Gastroesophageal sphincter (tissue), 3 donors: Measurements from ENCODE around the gene CHD5.

Source experiments
- EP300 ChIP-seq: sonication (generic); formaldehyde crosslinking; IDR thresholded peaks from one replicate; pipeline ENCODE4 v1.6.1; 2017; ENCODE audit warnings: antibody characterized with exemption, mild to moderate bottlenecking
- POLR2A ChIP-seq, 2 donors: fragments of 450-650 bp; IDR thresholded peaks; one replicate each; pipeline ENCODE4 v1.6.1; 2017; ENCODE audit warnings: antibody characterized with exemption in 2 of 2, mild to moderate bottlenecking in 2 of 2, moderate library complexity in 1 of 2
- POLR2AphosphoS5 ChIP-seq: sonication (generic); formaldehyde crosslinking; IDR thresholded peaks from one replicate; pipeline ENCODE4 v1.6.1; 2017; ENCODE audit warnings: antibody characterized with exemption
- TF ChIP-seq, protein P1 (sequence below), 4 experiments: fragments of 200-600 bp in 2 of 4; fragments of 450-650 bp in 2 of 4; sonication (generic) in 1 of 4; IDR thresholded peaks; one replicate each; pipeline ENCODE4 v1.5.1; 2017 to 2019; ENCODE audit warnings: antibody characterized with exemption in 4 of 4, mild to moderate bottlenecking in 2 of 4, moderate library complexity in 2 of 4

DNA sequence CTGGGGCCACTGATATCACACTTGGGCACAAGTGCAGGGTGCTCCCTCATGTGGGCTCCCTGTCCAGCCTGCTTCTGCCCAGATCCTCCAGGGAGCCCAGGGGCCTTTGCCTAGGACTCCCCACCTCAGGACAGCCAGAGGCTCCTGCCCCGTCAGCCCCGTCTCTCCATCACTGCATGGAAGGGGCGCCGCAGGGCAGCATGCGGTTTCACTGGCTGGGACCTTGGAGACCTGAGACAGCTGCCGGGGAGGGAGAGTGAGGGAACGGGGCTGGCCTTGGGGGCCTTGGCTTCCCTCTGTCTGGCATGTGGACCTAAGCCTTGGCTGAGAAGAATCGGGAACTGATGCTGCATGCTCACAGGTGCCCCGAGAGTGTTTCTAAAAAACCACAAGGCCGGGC lies 87.9 kb downstream of the CHD5 start:
- TF ChIP-seq, protein P1, sequence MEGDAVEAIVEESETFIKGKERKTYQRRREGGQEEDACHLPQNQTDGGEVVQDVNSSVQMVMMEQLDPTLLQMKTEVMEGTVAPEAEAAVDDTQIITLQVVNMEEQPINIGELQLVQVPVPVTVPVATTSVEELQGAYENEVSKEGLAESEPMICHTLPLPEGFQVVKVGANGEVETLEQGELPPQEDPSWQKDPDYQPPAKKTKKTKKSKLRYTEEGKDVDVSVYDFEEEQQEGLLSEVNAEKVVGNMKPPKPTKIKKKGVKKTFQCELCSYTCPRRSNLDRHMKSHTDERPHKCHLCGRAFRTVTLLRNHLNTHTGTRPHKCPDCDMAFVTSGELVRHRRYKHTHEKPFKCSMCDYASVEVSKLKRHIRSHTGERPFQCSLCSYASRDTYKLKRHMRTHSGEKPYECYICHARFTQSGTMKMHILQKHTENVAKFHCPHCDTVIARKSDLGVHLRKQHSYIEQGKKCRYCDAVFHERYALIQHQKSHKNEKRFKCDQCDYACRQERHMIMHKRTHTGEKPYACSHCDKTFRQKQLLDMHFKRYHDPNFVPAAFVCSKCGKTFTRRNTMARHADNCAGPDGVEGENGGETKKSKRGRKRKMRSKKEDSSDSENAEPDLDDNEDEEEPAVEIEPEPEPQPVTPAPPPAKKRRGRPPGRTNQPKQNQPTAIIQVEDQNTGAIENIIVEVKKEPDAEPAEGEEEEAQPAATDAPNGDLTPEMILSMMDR (IDR thresholded peaks at IDR 0.05) = no peak
- TF ChIP-seq POLR2A (IDR thresholded peaks at IDR 0.05) = no peak
- TF ChIP-seq POLR2AphosphoS5 = no peak
- no peak for TF ChIP-seq EP300
